Left cardiac atrium (tissue), 4 donors: ENCODE measurements around the gene PIGN. TPM values are rescaled to one million over a fixed set of nuclear protein-coding genes. Genes with fewer than 3 reads are reported as not detected.

ENCODE experiments used
- ATAC-seq, 2 donors: fragments of 200-7000 bp; cut with Tn5 transposase; one replicate each; pipeline ENCODE4 v1.9.1; 2020; ENCODE audit warnings: mild to moderate bottlenecking in 2 of 2, moderate library complexity in 2 of 2
- DNase-seq: peaks from one replicate; pipeline ENCODE4 v3.0.0-alpha.2; 2020
- intact Hi-C, 2 donors: fragments of 100-400 bp; cut with DNase I; formaldehyde crosslinking; loops; one replicate each; pipeline versions ENCODE4 v1.14.1 to v1.15.1; 2022 to 2023
- total RNA-seq, 2 donors: library from RNA; stranded (reverse); fragmentation: NEBNext Ultra II Directional; extraction: Animal tissue kit (Norgen Biotek cat#: 25700); gene quantifications; one replicate each; pipeline ENCODE4 v1.2.1, GENCODE V29; 2021
- donor health status: DM: no; HTN: yes; CAD: no.
- donor health status: DM: no; HTN: yes; CAD: no; lungs with severe emphysema.
- donor health status: DM: yes; HTN: yes; CAD: no.
- donor health status: Dilated cardiomyopathy.

The PIGN gene
- total RNA-seq, 2 donors from 2014 or later, result 18.2 to 19.4 TPM

GRCh38 chr18:62126737-62127136 lies 60.1 kb downstream of the PIGN start:
- intact Hi-C loops, result loop anchor here (5.0 kb wide), 2 partner anchors 489 to 574 kb away; no protein-coding TSS in a partner anchor
- ATAC-seq, result no peak
- no peak for DNase-seq

GRCh38 chr18:62125702-62126101 lies 61.2 kb downstream of the PIGN start:
- intact Hi-C loops, result loop anchor here (5.0 kb wide), 2 partner anchors 488 to 573 kb away; no protein-coding TSS in a partner anchor
- DNase-seq, result no peak
- no peak for ATAC-seq

- intact Hi-C loops, result no loop called here
- DNase-seq, result no peak
- ATAC-seq, result no peak
Observed at GRCh38 chr18:62122330-62122729, 64.5 kb downstream of the PIGN start.

- no peak for ATAC-seq
- intact Hi-C loops, result no loop called here
- no peak for DNase-seq
Observed at GRCh38 chr18:62119884-62120283, 67.0 kb downstream of the PIGN start.

GRCh38 chr18:62118328-62118727 lies 68.5 kb downstream of the PIGN start:
- intact Hi-C loops, result no loop called here
- peak; percentile 81 to 85 for ATAC-seq
- no peak for DNase-seq

- DNase-seq, result no peak
- ATAC-seq, result no peak
- intact Hi-C loops, result no loop called here
Observed at GRCh38 chr18:62109676-62110075, 77.2 kb downstream of the PIGN start.

- DNase-seq (no peak), ATAC-seq (no peak)
- intact Hi-C loops, result no loop called here
Observed at GRCh38 chr18:62107881-62108280, 79.0 kb downstream of the PIGN start.

- DNase-seq, result no peak
- ATAC-seq, result no peak
- intact Hi-C loops, result no loop called here
Observed at GRCh38 chr18:62106271-62106670, 80.6 kb downstream of the PIGN start.

- intact Hi-C loops, result no loop called here
- ATAC-seq, result no peak
Observed at GRCh38 chr18:62105376-62105775, 81.5 kb downstream of the PIGN start.

GRCh38 chr18:62102221-62102620 lies 84.6 kb downstream of the PIGN start:
- intact Hi-C loops, result no loop called here
- ATAC-seq, result no peak
- no peak for DNase-seq

More at GRCh38 chr18:62105376-62105775, 81.5 kb downstream of the PIGN start:
- DNase-seq, result no peak

- intact Hi-C loops, result no loop called here
- DNase-seq (no peak), ATAC-seq (peak in 1 of 2 donors; percentile 39)
Observed at GRCh38 chr18:62101321-62101721, 85.5 kb downstream of the PIGN start.

GRCh38 chr18:62098960-62099359 lies 87.9 kb downstream of the PIGN start:
- ATAC-seq (no peak), DNase-seq (no peak)
- intact Hi-C loops, result no loop called here

GRCh38 chr18:62097698-62098097 lies 89.2 kb downstream of the PIGN start:
- ATAC-seq, result no peak
- DNase-seq, result no peak
- intact Hi-C loops, result no loop called here

GRCh38 chr18:62091487-62092120 lies 95.3 kb downstream of the PIGN start:
- ATAC-seq (peak in 1 of 2 donors; percentile 46), DNase-seq (no peak)
- intact Hi-C loops, result no loop called here

GRCh38 chr18:62089174-62089573 lies 97.7 kb downstream of the PIGN start:
- DNase-seq (no peak), ATAC-seq (no peak)
- intact Hi-C loops, result no loop called here

- ATAC-seq (no peak), DNase-seq (no peak)
- intact Hi-C loops, result no loop called here
Observed at GRCh38 chr18:62088156-62088555, 98.7 kb downstream of the PIGN start.

- intact Hi-C loops, result no loop called here
Observed at GRCh38 chr18:62085756-62086155, 101.1 kb downstream of the PIGN start.

GRCh38 chr18:62081761-62082294 lies 105.0 kb downstream of the PIGN start:
- intact Hi-C loops, result no loop called here
- DNase-seq (no peak), ATAC-seq (no peak)

More at GRCh38 chr18:62085756-62086155, 101.1 kb downstream of the PIGN start:
- DNase-seq (no peak), ATAC-seq (no peak)

GRCh38 chr18:62081248-62081647 lies 105.6 kb downstream of the PIGN start:
- ATAC-seq (no peak), DNase-seq (no peak)
- intact Hi-C loops, result no loop called here

GRCh38 chr18:62080172-62080900 lies 106.5 kb downstream of the PIGN start:
- ATAC-seq (no peak), DNase-seq (no peak)
- intact Hi-C loops, result no loop called here
